ENCODE measurements around the gene RPS13.
"Not testable (repeated sequence)": the region's sequence is repeated elsewhere in the genome, so short reads cannot be mapped to it uniquely, and the experiment has no call there.

The RPS13 gene

DNA sequence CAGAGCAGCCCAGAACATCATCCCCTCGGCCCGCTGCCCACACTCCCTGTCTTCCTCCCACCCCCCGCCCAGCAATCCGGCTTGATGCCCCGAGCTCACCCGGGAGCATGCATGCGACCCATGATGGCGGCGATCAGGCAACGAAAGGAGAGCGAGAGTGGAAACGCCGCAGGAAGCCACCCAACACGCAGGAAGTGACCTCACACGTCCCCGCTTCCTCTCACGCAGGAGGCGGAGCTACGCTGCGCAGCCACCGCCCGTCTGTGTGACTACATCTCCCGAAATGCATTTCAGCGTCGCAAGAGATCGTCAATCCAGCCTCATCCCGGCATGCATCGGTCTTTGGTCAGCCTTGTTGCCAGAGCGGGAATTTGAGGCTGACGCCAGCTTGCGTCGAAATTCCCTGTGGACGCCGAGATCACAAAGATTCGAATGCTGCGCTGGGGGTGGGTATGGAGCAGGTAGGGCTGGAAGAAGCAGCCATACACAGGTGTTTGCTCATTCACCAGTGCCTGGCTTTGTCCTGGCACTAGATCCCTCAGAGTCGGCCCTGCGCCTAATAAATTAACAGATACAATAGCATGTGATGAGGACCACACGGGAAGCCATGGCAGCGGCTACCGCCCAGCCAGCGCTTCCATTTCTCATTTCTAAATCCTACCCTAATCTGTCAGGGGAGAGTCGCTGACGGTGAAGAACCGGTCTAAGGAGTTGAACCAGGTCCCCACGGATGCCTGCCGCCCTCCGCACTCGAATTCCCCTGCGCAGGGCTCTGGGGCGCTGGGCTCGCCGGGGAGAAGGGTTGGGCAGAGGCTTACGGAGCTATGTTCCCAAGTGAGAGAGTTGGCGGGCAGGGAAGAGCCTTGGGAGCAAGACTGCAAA, at the start of gene RPS13:
Gene RPS13 (minus strand): TSS at position 148 of the 882 bp plus-strand sequence. CDS start 26 bp downstream, at position 122.
- peak; percentile 70 to 87 (median 84) for DNase-seq (ENCODE audit: low read depth in 4 of 4, low spot score in 1 of 4)

DNA sequence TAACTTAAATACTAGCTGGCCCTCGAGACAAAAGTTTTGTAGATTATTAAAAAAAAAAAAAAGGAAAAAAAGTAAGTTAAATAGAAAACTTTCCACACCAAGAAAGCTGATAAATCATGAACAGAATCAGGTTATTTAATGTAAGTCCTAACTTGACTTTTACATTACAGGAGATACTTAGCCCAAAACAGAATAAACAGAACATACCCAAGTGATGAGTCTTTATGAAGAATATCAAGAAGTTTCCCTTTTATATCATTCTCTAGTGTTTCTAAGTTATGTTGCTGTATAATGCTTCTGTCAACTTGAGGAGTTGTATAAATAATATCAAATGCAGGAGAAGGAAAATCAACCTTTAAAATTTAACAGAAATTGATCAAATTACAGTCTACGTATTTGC, 44.5 kb upstream of the RPS13 start:
- no peak for DNase-seq (ENCODE audit: low read depth in 4 of 4, low spot score in 1 of 4)

- DNase-seq (ENCODE audit: low read depth in 4 of 4, low spot score in 1 of 4) = no peak
These were observed 39.8 kb upstream of the RPS13 start for GRCh38 chr11:17117262-17117661.

GRCh38 chr11:17116117-17116516, 38.6 kb upstream of the RPS13 start:
- no peak for DNase-seq (ENCODE audit: low read depth in 4 of 4, low spot score in 1 of 4)

DNA sequence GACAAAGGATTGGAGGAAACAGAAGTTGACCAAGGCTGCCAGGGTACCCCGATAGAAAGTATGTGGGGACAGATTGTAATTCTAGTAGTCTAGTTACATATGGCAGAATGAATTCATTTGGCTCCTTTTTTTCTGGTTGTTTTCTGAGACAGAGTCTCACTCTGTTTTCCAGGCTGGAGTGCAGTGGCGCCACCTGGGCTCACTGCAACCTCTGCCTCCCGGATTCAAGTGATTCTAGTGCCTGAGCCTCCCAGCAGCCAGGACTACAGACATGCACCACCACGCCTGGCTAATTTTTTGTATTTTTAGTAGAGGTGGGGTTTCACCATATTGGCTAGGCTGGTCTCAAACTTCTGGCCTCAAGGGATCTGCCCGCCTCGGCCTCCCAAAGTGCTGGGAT, 30.3 kb upstream of the RPS13 start:
- not testable (repeated sequence) for DNase-seq (ENCODE audit: low read depth in 4 of 4, low spot score in 1 of 4)

DNA sequence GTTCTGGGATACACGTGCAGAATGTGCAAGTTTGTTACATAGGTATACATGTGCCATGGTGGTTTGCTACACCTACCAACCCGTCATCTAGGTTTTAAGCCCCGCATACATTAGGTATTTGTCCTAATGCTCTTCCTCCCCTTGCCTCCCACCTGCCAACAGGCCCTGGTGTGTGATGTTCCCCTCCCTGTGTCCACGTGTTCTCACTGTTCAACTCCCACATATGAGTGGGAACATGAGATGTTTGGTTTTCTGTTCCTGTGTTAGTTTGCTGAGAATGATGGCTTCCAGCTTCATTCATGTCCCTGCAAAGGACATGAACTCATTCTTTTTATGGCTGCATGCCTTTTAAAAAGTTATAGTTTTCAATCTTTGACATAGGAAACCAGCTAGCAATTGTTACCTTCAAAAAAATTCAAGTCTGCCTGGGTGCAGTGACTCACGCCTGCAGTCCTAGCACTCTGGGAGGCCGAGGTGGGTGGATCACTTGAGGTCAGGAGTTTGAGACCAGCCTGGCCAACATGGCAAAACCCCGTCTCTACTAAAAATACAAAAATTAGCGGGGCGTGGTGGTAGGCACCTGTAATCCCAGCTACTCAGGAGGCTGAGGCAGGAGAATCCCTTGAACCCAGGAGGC, 28.1 kb upstream of the RPS13 start:
- DNase-seq (ENCODE audit: low read depth in 4 of 4, low spot score in 1 of 4) = not testable (repeated sequence)

DNA sequence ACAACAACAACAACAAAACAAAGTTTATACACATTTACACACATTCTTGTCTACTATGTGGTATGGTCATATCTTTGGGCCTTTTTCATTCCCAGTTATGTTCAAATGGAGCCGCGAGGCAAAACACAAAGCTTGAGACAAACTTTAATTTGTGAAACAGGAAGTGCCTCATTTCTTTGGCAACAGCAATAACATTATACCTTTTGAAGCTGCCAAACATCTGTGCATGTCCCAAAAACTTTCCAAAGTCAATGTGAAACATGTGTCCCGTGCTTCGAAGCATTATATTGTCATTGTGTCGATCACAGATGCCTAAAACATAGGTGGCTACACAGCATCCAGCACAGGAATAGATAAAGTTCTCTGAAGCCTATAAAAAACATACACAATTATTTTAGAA, 25.0 kb upstream of the RPS13 start:
- no peak for DNase-seq (ENCODE audit: low read depth in 4 of 4, low spot score in 1 of 4)

GRCh38 chr11:17098658-17099057, 21.2 kb upstream of the RPS13 start:
- DNase-seq (ENCODE audit: low read depth in 4 of 4, low spot score in 1 of 4) = no peak

DNA sequence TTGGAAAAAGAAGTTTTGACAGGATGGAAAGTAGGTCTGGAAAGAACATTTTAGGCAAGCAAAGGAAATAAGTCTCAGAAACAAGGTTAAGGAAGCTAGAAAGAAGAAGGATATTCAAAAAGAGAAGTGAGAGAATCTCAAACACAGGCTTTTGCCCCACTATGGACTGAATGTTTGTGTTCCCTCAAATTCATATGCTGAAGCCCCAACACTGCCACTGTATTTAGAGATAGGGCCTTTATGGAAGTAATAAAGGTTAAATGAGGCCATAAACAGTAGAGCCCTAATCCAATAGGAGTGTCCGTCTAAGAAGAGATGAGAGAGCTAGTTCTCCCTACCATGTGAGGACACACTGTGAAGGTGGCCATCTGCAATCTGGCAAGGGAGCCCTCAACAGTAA, 20.6 kb upstream of the RPS13 start:
- no peak for DNase-seq (ENCODE audit: low read depth in 4 of 4, low spot score in 1 of 4)

DNA sequence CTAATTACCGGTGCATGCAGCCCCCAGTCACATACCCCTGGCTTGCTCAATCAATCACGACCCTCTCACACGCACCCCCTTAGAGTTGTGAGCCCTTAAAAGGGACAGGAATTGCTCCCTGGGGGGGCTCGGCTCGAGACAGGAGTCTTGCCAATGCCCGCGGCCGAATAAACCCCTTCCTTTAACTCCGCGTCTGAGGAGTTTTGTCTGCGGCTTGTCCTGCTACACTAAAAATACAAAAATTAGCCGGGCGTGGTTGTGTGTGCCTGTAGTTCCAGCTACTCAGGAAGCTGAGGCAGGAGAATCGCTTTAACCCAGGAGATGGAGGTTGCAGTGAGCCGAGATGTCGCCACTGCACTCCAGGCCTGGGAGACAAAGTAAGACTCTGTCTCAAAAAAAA, 8.5 kb upstream of the RPS13 start:
- not testable (repeated sequence) for DNase-seq (ENCODE audit: low read depth in 4 of 4, low spot score in 1 of 4)

GRCh38 chr11:17077240-17077519, 287 bp downstream of the RPS13 start:
- no peak for DNase-seq (ENCODE audit: low read depth in 4 of 4, low spot score in 1 of 4)

- no peak for DNase-seq (ENCODE audit: low read depth in 4 of 4, low spot score in 1 of 4)
These were observed 789 bp downstream of the RPS13 start for GRCh38 chr11:17076517-17077239.

GRCh38 chr11:17075506-17075905, 2.0 kb downstream of the RPS13 start:
- DNase-seq (ENCODE audit: low read depth in 4 of 4, low spot score in 1 of 4) = no peak

DNA sequence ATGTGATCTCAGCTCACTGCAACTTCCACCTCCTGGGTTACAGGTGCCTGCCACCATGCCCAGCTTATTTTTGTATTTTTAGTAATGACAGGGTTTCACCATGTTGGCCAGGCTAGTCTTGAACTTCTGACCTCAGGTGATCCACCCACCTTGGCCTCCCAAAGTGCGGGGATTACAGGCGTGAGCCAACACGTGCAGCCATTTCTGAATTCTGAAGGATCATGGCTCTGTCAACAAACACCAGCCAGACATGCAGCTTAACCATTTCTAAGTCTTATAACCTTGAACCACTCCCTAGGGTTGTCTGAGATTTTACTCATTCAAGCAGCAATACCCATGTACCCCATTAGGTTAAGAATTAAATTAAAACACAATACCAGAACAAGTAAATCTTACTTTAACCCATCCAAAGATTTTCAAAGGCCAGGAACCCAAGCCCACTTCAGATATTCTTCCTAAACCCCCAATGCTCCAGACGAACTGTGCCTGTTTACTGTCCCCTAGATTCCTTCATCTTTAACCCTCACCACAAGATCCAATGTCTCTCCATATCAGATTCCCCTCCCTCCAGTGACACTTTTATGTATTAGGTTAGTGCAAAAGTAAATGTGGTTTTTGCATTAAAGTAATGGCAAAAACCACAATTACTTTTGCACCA, 4.0 kb downstream of the RPS13 start:
- no peak for DNase-seq (ENCODE audit: low read depth in 4 of 4, low spot score in 1 of 4)

- DNase-seq (ENCODE audit: low read depth in 4 of 4, low spot score in 1 of 4) = no peak
These were observed 10.1 kb downstream of the RPS13 start for GRCh38 chr11:17067417-17067816.

GRCh38 chr11:17066691-17067090, 10.8 kb downstream of the RPS13 start:
- no peak for DNase-seq (ENCODE audit: low read depth in 4 of 4, low spot score in 1 of 4)

GRCh38 chr11:17063171-17064002, 14.1 kb downstream of the RPS13 start:
- DNase-seq (ENCODE audit: low read depth in 4 of 4, low spot score in 1 of 4) = peak; percentile 19 to 40 (median 34)

- not testable (repeated sequence) for DNase-seq (ENCODE audit: low read depth in 4 of 4, low spot score in 1 of 4)
These were observed 26.3 kb downstream of the RPS13 start for GRCh38 chr11:17051146-17051545.

DNA sequence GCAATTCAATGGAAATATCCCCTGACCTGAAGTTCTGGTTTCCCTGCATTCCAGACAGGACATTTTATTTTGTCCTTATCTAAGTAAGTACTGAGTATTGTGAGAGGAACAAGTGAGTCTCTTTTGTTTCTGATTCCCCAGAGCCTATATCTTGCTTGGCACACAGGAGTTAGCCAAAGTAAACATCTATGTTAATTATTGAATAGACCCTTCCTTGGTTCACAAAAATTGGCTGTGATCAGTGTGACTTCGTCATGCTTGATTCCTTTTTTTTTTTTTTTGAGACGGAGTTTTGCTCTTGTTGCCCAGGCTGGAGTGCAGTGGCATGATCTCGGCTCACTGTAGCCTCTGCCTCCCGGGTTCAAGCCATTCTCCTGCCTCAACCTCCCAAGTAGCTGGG, 29.0 kb downstream of the RPS13 start:
- not testable (repeated sequence) for DNase-seq (ENCODE audit: low read depth in 4 of 4, low spot score in 1 of 4)

GRCh38 chr11:17046690-17047089, 30.8 kb downstream of the RPS13 start:
- DNase-seq (ENCODE audit: low read depth in 4 of 4, low spot score in 1 of 4) = no peak
